Measurements from ENCODE around the gene ASGR2.

DNA sequence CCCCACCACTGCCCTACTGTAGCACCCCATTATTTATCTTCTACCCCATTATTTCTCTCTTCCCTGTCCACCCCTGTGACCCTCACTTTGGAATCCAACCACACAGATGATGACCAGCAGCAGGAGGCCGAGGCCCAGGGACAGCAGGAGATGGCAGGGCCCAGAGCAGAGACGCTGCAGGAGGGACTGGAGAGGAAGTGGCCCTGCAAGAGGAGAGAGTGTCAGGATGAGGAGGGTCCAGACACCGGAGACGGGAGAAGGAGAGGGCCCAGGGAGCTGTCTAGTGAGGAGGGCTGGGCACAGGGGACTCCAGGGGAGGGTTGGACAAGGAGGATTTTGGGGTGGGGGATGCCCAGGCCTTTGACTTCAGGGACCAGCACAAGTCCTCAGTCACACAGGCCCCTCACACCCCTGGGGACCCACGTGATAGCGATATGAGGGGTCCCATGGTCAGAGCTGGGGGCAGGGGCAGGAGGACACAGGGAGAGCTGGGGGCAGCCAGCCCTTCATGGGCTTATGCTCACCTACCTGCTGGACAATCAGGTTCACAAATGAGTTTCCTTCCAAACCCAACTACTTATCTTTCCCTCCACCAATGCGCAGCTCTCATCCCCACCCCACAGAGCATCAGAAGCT, 36.6 kb downstream of the ASGR2 start:
- TF ChIP-seq POLR2A (IDR thresholded peaks at IDR 0.05) (no peak), CTCF (IDR thresholded peaks at IDR 0.05) (no peak)
